A673 (cell line): ENCODE data around the gene SHISA9. TPM values are rescaled to one million over a fixed set of nuclear protein-coding genes. Genes with fewer than 3 reads are reported as not detected.

ENCODE experiments used
- BruUV-seq: library from RNA; stranded (reverse); fragments of 400-500 nt; replicated peaks from 2 replicates; lab custom pipeline; 2021; lab: Mats Ljungman, UMichigan
- CTCF ChIA-PET: fragments of 300-600 bp; sonication (Branson Sonifier 250); formaldehyde crosslinking; loops from one replicate; lab custom pipeline; 2022; ENCODE audit warnings: antibody characterized with exemption; lab: Charles Lee
- POLR2A ChIA-PET: fragments of 300-600 bp; sonication (Branson Sonifier 250); formaldehyde crosslinking; loops from one replicate; lab custom pipeline; 2022; ENCODE audit warnings: antibody characterized with exemption; ENCODE audit not compliant: low non-redundant PET; lab: Charles Lee
- DNase-seq: peaks from one replicate; pipeline ENCODE4 v3.0.0-alpha.2; 2015; ENCODE audit warnings: low spot score
- H3K27ac ChIP-seq: fragments of 200-600 bp; sonication (generic); 2 replicates; pipeline ENCODE4 v1.5.1; 2016; ENCODE audit warnings: mixed run types, low read depth, mild to moderate bottlenecking, mixed read lengths, antibody characterized with exemption, low read length; ENCODE audit not compliant: poor library complexity, severe bottlenecking
- H3K27me3 ChIP-seq: fragments of 200-600 bp; sonication (generic); replicated peaks from 2 replicates; pipeline ENCODE4 v1.6.1; 2017; ENCODE audit warnings: mixed run types, low read depth, mild to moderate bottlenecking, mixed read lengths, antibody characterized with exemption, low read length; ENCODE audit not compliant: insufficient read depth, poor library complexity
- H3K36me3 ChIP-seq: fragments of 200-600 bp; sonication (generic); 2 replicates; pipeline ENCODE4 v1.6.1; 2016; ENCODE audit warnings: mixed run types, mild to moderate bottlenecking, mixed read lengths, antibody characterized with exemption, low read length; ENCODE audit not compliant: insufficient read depth, poor library complexity, severe bottlenecking
- H3K4me1 ChIP-seq: fragments of 200-600 bp; sonication (generic); 2 replicates; pipeline ENCODE4 v1.6.1; 2017; ENCODE audit warnings: mixed run types, mild to moderate bottlenecking, mixed read lengths, antibody characterized with exemption, low read length; ENCODE audit not compliant: insufficient read depth, poor library complexity, severe bottlenecking
- H3K4me3 ChIP-seq: fragments of 200-600 bp; sonication (generic); 2 replicates; pipeline ENCODE4 v1.5.1; 2016; ENCODE audit warnings: low read depth, mixed run types, mild to moderate bottlenecking, mixed read lengths, low read length; ENCODE audit not compliant: poor library complexity, severe bottlenecking
- H3K9me3 ChIP-seq: fragments of 200-600 bp; sonication (generic); 2 replicates; pipeline ENCODE4 v1.6.1; 2016; ENCODE audit warnings: mixed run types, low read depth, mild to moderate bottlenecking, mixed read lengths, antibody characterized with exemption, low read length; ENCODE audit not compliant: poor library complexity, severe bottlenecking
- CTCF ChIP-seq: fragments of 300-800, 200-600 bp; sonication (generic); conservative IDR thresholded peaks from 2 replicates; pipeline ENCODE4 v1.5.1; 2017; ENCODE audit warnings: low read depth, mild to moderate bottlenecking, antibody characterized with exemption, low read length, moderate library complexity, mixed read lengths
- EZH2 ChIP-seq: fragments of 200-600 bp; sonication (generic); IDR thresholded peaks from 2 replicates; pipeline ENCODE4 v1.6.1; 2017; ENCODE audit warnings: borderline replicate concordance, low read depth, mild to moderate bottlenecking, mixed read lengths, antibody characterized with exemption, low read length; ENCODE audit not compliant: poor library complexity, severe bottlenecking
- intact Hi-C: fragments of 100-400 bp; cut with micrococcal nuclease; formaldehyde crosslinking; loops from one replicate; pipeline ENCODE4 v1.10.0; 2022; ENCODE audit not compliant: unreplicated experiment
- total RNA-seq: library from RNA; stranded (reverse); gene quantifications from 2 replicates; pipeline ENCODE4 v1.2.3, GENCODE V29; 2021

Gene SHISA9
- total RNA-seq, 1 experiment from 2014 or later, result not detected

- Histone ChIP-seq H3K27ac (no peak overlapping the region), H3K9me3 (peaks cover 27% of the 10 kb centered on the region), H3K36me3 (no peaks in the 10 kb centered on the region), H3K4me1 (no peaks in the 10 kb centered on the region), H3K27me3 (no peaks in the 10 kb centered on the region), H3K4me3 (no peak overlapping the region)
- TF ChIP-seq EZH2 (no peak), CTCF (no peak)
- ChIA-PET CTCF (no interaction called here), POLR2A (no interaction called here)
- no peak for DNase-seq
- BruUV-seq, result no TSS peak
- intact Hi-C loops, result no loop called here
Observed at GRCh38 chr16:12930881-12931280, 29.5 kb downstream of the SHISA9 start.

- no peak overlapping the region for H3K4me3 ChIP-seq
- ChIA-PET POLR2A (no interaction called here), CTCF (no interaction called here)
- intact Hi-C loops, result no loop called here
- BruUV-seq, result no TSS peak
- TF ChIP-seq EZH2 (no peak), CTCF (no peak)
- H3K36me3 ChIP-seq, result no peaks in the 10 kb centered on the region
- no peak for DNase-seq
- H3K27me3 ChIP-seq, result no peaks in the 10 kb centered on the region
- H3K27ac ChIP-seq, result no peak overlapping the region
- no peaks in the 10 kb centered on the region for H3K4me1 ChIP-seq
- peaks cover 21% of the 10 kb centered on the region for H3K9me3 ChIP-seq
Observed at GRCh38 chr16:12936391-12936790, 35.0 kb downstream of the SHISA9 start.

GRCh38 chr16:12941896-12942295 is 40.5 kb downstream of the SHISA9 start:
- H3K4me3 ChIP-seq, result no peak overlapping the region
- no TSS peak for BruUV-seq
- no peak overlapping the region for H3K27ac ChIP-seq
- H3K27me3 ChIP-seq, result no peaks in the 10 kb centered on the region
- H3K4me1 ChIP-seq, result no peaks in the 10 kb centered on the region
- H3K36me3 ChIP-seq, result no peaks in the 10 kb centered on the region
- intact Hi-C loops, result no loop called here
- CTCF ChIA-PET, result no interaction called here
- H3K9me3 ChIP-seq, result peaks cover 13% of the 10 kb centered on the region
- POLR2A ChIA-PET, result no interaction called here
- DNase-seq, result no peak
- TF ChIP-seq CTCF (no peak), EZH2 (no peak)
